ENCODE measurements around the gene SPARC.

Gene SPARC

GRCh38 chr5:151664694-151665585, 21.8 kb downstream of the SPARC start (continued):
- no peak for TF ChIP-seq PATZ1 (CRISPR knock-in tag; IDR thresholded peaks at IDR 0.05; ENCODE audit: borderline replicate concordance)
- no peak for TF ChIP-seq ZNF8 (CRISPR knock-in tag; IDR thresholded peaks at IDR 0.05)

- no peak for ATAC-seq
- TF ChIP-seq ARNTL (CRISPR knock-in tag; IDR thresholded peaks at IDR 0.05; ENCODE audit: borderline replicate concordance, low read depth) (no peak), TCF4 (CRISPR knock-in tag; IDR thresholded peaks at IDR 0.05; ENCODE audit: borderline replicate concordance) (no peak), BACH2 (CRISPR knock-in tag; IDR thresholded peaks at IDR 0.05; ENCODE audit: borderline replicate concordance) (no peak), RARB (CRISPR knock-in tag; IDR thresholded peaks at IDR 0.05) (no peak), CSRNP3 (CRISPR knock-in tag; IDR thresholded peaks at IDR 0.05) (no peak), ZNF565 (CRISPR knock-in tag; conservative IDR thresholded peaks at IDR 0.05; ENCODE audit: low read depth) (no peak), GLIS3 (CRISPR knock-in tag; IDR thresholded peaks at IDR 0.05) (no peak), SNAI2 (CRISPR knock-in tag; IDR thresholded peaks at IDR 0.05) (no peak), ESRRG (CRISPR knock-in tag; IDR thresholded peaks at IDR 0.05) (no peak), ZFP3 (CRISPR knock-in tag; IDR thresholded peaks at IDR 0.05) (no peak), ISL1 (CRISPR knock-in tag; IDR thresholded peaks at IDR 0.05) (no peak), CREB5 (CRISPR knock-in tag; IDR thresholded peaks at IDR 0.05; ENCODE audit: low read depth) (no peak), ZNF8 (CRISPR knock-in tag; IDR thresholded peaks at IDR 0.05) (no peak), TSHZ2 (CRISPR knock-in tag; IDR thresholded peaks at IDR 0.05) (no peak), ZFP30 (CRISPR knock-in tag; IDR thresholded peaks at IDR 0.05) (no peak), PATZ1 (CRISPR knock-in tag; IDR thresholded peaks at IDR 0.05; ENCODE audit: borderline replicate concordance) (no peak), OSR1 (CRISPR knock-in tag; IDR thresholded peaks at IDR 0.05) (no peak)
Measured at GRCh38 chr5:151663617-151664293, 23.0 kb downstream of the SPARC start.

- TF ChIP-seq OSR1 (CRISPR knock-in tag; IDR thresholded peaks at IDR 0.05): no peak
- no peak for TF ChIP-seq ZFP30 (CRISPR knock-in tag; IDR thresholded peaks at IDR 0.05)
- TF ChIP-seq ZNF8 (CRISPR knock-in tag; IDR thresholded peaks at IDR 0.05): no peak
- TF ChIP-seq ISL1 (CRISPR knock-in tag; IDR thresholded peaks at IDR 0.05): no peak
- TF ChIP-seq CSDC2 (CRISPR knock-in tag; IDR thresholded peaks at IDR 0.05): no peak
- TF ChIP-seq ZFP3 (CRISPR knock-in tag; IDR thresholded peaks at IDR 0.05): no peak
- no peak for ATAC-seq
Measured at GRCh38 chr5:151662805-151663204, 23.9 kb downstream of the SPARC start.
